ENCODE measurements around the gene RPL11. TPM values are rescaled to one million over a fixed set of nuclear protein-coding genes. Genes with fewer than 3 reads are reported as not detected.
"Not testable (repeated sequence)": the region's sequence is repeated elsewhere in the genome, so short reads cannot be mapped to it uniquely, and the experiment has no call there.

Gene RPL11
- total RNA-seq, 1 experiment from 2014 or later = 2,371 TPM

GRCh38 chr1:23684415-23684814 is 7.2 kb upstream of the RPL11 start:
- DNase-seq (ENCODE audit: extremely low read depth, low read depth) = no peak

DNA sequence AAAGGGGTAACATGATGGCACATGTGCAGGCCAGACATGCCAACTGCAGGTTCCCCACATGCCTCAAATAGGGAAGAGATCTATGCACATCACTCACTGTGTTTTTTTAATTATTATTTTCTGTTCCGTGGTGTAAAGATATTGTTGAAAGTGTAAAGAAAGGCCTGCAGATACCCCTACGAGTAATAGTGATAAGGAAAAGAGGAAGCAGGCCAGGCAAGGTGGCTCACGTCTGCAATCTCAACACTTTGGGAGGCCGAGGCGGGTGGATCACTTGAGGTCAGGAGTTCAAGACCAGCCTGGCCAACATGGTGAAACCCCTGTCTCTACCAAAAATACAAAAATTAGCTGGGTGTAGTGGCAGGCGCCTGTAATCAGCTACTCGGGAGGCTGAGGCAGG is 6.4 kb upstream of the RPL11 start:
- not testable (repeated sequence) for DNase-seq (ENCODE audit: extremely low read depth, low read depth)

- not testable (repeated sequence) for DNase-seq (ENCODE audit: extremely low read depth, low read depth)
Observed at GRCh38 chr1:23687680-23688079, 3.9 kb upstream of the RPL11 start.

GRCh38 chr1:23688281-23688680 is 3.3 kb upstream of the RPL11 start:
- not testable (repeated sequence) for DNase-seq (ENCODE audit: extremely low read depth, low read depth)

- DNase-seq (ENCODE audit: extremely low read depth, low read depth) = no peak
Observed at GRCh38 chr1:23692308-23692871, 784 bp downstream of the RPL11 start.

DNA sequence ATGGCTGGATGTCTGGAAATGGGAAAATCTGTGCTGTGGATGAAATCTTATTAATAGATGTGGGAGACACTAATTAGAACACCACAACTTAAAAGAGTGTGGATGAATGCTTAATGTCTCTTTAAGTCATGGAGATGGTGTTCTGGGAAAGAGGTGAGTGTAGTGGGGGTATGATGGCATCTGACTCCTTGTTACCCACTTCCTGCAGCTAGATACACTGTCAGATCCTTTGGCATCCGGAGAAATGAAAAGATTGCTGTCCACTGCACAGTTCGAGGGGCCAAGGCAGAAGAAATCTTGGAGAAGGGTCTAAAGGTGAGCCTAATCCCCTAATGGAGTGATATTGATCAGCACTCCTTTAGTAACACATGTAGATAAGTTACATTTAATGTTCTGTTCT is 2.0 kb downstream of the RPL11 start:
- DNase-seq (ENCODE audit: extremely low read depth, low read depth) = no peak

DNA sequence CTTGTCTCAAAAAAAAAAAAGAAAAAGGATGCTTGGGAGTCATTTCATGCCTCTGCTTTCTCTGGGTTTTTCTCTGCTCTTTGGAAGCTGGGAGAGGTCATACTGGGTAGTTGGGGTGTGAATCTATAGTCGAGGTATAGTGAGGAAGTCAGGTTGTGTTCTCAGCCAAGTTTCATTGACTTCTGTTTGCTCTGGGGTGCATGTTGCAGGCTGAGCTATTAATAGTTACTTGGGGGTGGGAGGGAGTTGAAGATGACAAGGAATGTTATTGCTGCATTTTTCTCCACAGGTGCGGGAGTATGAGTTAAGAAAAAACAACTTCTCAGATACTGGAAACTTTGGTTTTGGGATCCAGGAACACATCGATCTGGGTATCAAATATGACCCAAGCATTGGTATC is 2.8 kb downstream of the RPL11 start:
- DNase-seq (ENCODE audit: extremely low read depth, low read depth) = no peak

DNA sequence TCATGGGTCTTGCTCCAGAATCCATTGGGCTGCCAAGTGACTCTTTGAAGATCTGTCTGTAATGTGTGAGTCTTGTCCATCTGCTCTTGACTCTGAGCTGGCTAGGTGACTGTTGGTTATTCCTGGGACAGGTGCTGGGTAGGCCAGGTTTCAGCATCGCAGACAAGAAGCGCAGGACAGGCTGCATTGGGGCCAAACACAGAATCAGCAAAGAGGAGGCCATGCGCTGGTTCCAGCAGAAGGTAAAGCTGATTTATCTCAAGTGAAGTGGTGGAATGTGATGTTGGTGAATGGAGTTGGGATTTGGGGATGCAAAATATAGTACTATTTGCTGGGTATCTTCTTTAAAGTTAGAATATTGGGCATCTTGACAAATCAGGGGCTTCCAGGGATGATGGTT is 4.1 kb downstream of the RPL11 start:
- no peak for DNase-seq (ENCODE audit: extremely low read depth, low read depth)

DNA sequence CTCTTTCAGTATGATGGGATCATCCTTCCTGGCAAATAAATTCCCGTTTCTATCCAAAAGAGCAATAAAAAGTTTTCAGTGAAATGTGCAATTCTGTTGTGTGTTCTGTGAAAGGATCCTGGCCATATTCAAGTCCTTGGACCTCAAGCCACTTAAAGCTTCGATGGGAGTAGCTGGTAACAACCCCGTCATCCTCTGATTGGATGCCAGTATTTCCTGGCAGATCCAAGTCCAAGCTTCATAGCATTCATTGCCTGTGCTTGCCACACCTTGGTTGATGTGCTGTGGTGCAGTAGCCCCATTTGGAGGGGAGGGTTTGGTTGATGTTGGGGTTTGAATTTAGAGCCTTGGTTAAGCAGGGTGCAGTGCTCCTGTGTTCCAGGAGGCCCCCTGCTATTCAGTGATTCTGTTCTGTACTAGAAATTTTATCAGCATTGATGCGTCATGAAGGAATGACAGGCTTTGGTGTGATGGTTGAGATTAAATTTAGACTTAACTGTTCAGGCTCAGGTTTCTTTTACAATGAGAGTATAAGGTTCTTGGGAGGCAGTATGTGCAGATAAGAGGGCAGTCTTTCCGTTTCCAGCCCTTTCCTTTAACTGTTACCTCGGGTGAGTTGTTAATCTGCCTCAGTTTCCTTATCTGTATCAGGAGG is 4.9 kb downstream of the RPL11 start:
- no peak for DNase-seq (ENCODE audit: extremely low read depth, low read depth)

DNA sequence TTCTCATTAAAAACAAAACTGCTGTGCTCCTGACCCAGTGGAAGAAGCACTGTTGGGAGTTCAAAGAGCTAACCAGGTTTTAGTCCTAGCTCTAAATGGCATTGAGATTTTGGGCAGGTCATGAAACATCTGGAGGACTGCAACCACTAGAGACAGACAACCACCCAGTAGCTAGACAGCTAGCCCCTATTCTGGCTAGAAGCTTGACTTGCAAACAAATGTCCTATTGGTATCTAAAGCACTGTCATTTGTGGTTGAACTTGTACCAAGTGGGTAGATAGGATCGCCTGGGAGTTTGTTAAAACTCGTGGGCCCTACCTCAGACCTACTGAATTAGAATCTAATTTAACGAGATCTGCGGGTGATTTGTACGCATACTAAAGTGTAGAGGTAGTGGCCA is 6.9 kb downstream of the RPL11 start:
- no peak for DNase-seq (ENCODE audit: extremely low read depth, low read depth)

DNA sequence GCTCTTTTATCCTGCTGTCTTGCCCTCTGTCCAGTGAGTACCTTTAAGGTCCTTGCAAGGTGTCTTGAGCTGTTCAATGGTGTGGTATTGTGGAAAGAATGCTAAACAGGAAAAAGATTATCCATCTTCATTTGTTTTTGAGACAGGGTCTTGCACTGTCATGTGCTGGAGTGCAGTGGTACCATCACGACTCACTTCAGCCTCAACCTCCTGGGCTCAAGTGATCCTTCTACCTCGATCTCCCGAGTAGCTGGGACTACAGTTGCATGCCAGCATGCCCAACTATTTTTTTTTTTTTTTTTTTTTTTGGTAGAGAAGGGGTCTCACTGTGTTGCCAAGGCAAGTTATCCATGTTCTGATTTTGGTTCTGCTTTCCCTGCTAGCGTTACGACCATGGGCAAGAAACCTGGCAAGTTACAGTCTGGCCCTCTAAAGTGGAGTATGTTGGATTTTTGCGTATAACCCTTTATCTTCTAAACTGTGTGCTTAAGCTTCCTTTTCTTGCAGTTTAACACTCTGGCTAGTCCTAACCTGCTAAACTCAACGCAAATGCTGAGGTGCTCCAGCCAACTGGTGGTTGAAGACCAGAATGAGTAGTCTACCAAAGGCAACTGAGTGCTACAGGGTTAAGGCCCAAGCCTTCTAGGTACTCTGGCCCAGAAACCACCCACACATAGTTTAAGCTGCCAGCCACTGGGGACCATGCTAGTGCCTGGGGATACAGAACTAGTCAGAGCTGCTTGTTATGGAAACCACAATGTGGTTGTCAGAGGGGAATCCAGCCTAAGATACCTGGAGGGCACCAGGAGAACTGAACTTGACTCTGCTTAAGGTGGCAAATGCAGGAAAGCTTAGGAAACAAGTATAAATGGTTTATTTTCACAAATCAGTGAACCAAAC is 7.9 kb downstream of the RPL11 start:
- no peak for DNase-seq (ENCODE audit: extremely low read depth, low read depth)

GRCh38 chr1:23701310-23701709 is 9.7 kb downstream of the RPL11 start:
- no peak for DNase-seq (ENCODE audit: extremely low read depth, low read depth)

- DNase-seq (ENCODE audit: extremely low read depth, low read depth) = no peak
Observed at GRCh38 chr1:23701996-23702395, 10.4 kb downstream of the RPL11 start.

DNA sequence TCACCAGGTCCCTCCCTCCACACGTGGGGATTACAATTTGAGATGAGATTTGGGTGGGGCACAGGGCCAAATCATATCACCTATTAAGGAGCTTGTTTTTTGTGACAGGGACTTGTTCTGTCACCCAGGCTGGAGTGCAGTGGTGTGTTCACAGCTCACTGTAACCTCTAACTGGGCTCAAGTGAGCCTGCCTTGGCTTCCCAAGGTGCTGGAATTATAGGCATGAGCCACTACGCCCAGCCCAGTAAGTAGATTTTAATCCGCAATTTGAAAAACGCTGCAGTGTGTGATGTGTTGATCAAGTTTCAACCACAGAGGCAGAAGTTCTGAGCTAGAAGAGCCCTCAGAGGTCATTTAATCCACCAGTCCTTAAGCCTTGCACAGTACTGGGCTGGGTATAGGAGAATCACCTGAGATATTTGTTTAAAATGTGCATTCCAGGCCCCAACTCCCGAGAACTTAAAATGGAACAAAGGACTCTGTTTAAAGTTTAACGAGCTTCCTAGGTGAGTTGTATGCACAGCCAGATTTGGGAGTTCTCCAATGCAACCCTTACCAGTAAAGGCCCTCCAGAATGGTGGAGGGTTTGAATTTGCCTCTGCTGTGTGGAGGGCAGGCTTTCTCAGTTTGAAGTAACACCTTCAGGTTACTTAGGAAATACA is 13.4 kb downstream of the RPL11 start:
- no peak for DNase-seq (ENCODE audit: extremely low read depth, low read depth)

GRCh38 chr1:23709229-23709628 is 17.6 kb downstream of the RPL11 start:
- DNase-seq (ENCODE audit: extremely low read depth, low read depth) = no peak

DNA sequence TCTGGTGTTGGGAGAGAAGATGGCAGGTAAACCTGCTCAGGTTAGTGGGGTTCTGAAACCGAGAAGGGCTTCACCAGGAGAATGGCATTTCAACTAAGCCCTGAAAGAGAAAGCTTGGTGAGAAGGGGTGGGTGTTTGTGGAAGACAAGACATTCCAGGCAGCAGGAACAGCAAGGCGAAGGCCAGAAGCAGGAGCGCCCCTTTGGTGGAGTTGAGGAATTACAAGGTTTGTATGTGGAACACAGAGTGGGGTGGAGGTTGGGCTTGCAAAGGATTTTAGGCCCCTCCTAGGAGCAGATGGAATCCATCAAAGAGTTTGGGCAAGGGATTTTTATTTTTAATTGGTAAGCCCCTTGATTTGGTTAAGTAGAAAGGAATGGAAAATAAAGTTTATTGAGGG is 26.9 kb downstream of the RPL11 start:
- peak; percentile 35 for DNase-seq (ENCODE audit: extremely low read depth, low read depth)

DNA sequence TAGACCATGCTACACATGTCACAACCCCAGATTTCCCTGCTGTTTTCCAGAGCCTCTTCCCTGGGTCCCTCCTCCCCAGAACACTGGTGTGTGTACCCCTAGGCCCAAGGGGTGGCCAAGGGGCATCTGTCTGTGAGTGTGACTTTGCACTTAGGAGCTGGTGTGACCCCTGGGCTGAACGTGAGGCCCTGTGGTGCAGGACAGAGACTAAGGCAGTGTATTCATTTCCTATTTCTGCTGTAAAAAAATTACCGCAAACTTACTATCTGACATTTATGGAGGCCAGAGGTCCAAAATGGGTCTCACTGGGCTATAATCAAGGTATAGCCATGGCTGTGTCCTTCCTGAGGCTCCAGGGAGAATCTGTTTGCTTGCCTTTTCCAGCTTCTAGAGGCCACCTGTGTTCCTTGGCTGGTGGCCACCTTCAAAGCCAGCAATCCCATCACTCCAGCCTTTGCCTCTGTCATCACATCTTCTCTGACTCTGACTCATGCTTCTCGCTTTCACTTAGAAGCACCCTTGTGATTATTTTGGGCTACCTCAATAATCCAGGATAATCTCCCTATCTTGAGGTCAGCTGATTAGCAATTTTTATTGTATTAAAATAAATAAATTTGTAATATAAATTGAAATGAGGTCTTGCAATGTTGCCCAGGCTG is 27.7 kb downstream of the RPL11 start:
- no peak for DNase-seq (ENCODE audit: extremely low read depth, low read depth)

DNA sequence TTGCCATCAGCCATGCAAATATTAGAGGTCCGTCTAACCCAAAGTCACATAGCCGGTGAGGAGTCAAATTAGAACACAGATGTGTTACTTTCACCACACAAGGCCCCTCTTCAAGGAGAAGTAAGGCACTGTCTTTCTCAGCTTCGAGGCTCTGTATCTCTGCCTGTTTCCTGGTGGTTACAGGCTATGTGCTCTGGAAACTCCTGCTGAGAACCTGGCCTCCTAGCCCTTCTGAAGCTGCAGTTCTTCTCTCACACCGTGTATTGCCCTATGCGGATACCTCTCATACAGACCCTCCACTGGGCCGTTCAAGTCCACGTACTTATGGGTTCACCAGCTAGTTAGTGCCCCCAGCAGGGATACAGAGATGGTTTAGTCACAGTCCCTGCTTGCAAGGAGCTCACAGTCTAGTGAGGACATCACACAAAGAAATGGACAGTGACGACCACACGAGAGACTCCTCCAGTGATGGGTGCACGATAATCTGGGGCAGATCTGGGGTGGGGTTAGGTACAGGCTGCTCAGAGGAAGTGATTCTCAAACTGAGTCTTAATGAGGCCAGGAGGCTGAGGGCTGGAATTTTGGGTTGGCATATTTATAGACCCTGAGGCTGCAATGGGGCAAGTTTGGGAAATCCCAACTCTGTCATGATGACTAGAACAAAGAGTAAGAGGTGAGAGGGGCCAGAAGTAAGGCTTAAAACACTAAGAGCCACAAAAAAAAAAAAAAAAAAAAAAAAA is 28.8 kb downstream of the RPL11 start:
- no peak for DNase-seq (ENCODE audit: extremely low read depth, low read depth)

GRCh38 chr1:23722652-23723051 is 31.0 kb downstream of the RPL11 start:
- no peak for DNase-seq (ENCODE audit: extremely low read depth, low read depth)

GRCh38 chr1:23726686-23727085 is 35.1 kb downstream of the RPL11 start:
- DNase-seq (ENCODE audit: extremely low read depth, low read depth) = no peak
